GM06990 (cell line): ENCODE results near the gene EPHA1.

Experiments
- DNase-seq: peaks from one replicate; pipeline ENCODE4 v3.0.0-alpha.2; 2011; ENCODE audit not compliant: insufficient read length; ENCODE audit errors: extremely low read depth
- H3K27me3 ChIP-seq: replicated peaks from 2 replicates; pipeline ENCODE4 v1.6.0; 2011; ENCODE audit warnings: low read length; ENCODE audit not compliant: control insufficient read depth, insufficient read depth
- H3K36me3 ChIP-seq: 2 replicates; pipeline ENCODE4 v1.5.1; 2011; ENCODE audit warnings: low read length; ENCODE audit not compliant: control insufficient read depth, insufficient read depth
- H3K4me3 ChIP-seq: replicated peaks from 2 replicates; pipeline ENCODE4 v1.5.1; 2011; ENCODE audit warnings: low read depth, mild to moderate bottlenecking, control low read depth, low read length
- CTCF ChIP-seq: IDR thresholded peaks from 2 replicates; pipeline ENCODE4 v1.5.1; 2011; ENCODE audit warnings: low read length, control low read depth, mild to moderate bottlenecking, inconsistent platforms; ENCODE audit not compliant: insufficient read depth, poor library complexity, severe bottlenecking

The EPHA1 gene

GRCh38 chr7:143387156-143387975 lies 21.3 kb downstream of the EPHA1 start:
- Histone ChIP-seq H3K36me3 (peaks cover 35% of the 10 kb centered on the region), H3K4me3 (no peak overlapping the region), H3K27me3 (no peaks in the 10 kb centered on the region)
- no peak for DNase-seq
- TF ChIP-seq CTCF: peak; percentile 17

- no peaks in the 10 kb centered on the region for H3K27me3 ChIP-seq
- TF ChIP-seq CTCF: no peak
- no peak overlapping the region for H3K4me3 ChIP-seq
- peaks cover 32% of the 10 kb centered on the region for H3K36me3 ChIP-seq
- DNase-seq: no peak
Measured at GRCh38 chr7:143385891-143386781, 22.5 kb downstream of the EPHA1 start.

- no peak for TF ChIP-seq CTCF
- Histone ChIP-seq H3K36me3 (peaks cover 25% of the 10 kb centered on the region), H3K4me3 (no peak overlapping the region), H3K27me3 (no peaks in the 10 kb centered on the region)
- DNase-seq: no peak
Measured at GRCh38 chr7:143384661-143385631, 23.7 kb downstream of the EPHA1 start.

GRCh38 chr7:143384148-143384547 lies 24.5 kb downstream of the EPHA1 start:
- no peak overlapping the region for H3K4me3 ChIP-seq
- no peak for TF ChIP-seq CTCF
- DNase-seq: no peak
- H3K27me3 ChIP-seq: no peaks in the 10 kb centered on the region
- peaks cover 18% of the 10 kb centered on the region for H3K36me3 ChIP-seq

GRCh38 chr7:143383642-143383957 lies 25.1 kb downstream of the EPHA1 start:
- Histone ChIP-seq H3K27me3 (no peaks in the 10 kb centered on the region), H3K36me3 (peaks cover 15% of the 10 kb centered on the region), H3K4me3 (no peak overlapping the region)
- no peak for TF ChIP-seq CTCF
- no peak for DNase-seq
